ENCODE measurements around the gene ENDOD1. TPM values are rescaled to one million over a fixed set of nuclear protein-coding genes. Genes with fewer than 3 reads are reported as not detected.

The ENDOD1 gene
- total RNA-seq, 1 donor from 2014 or later = 25.7 TPM

GRCh38 chr11:95137299-95137698, 47.7 kb downstream of the ENDOD1 start:
- DNase-seq (ENCODE audit: low spot score in 2 of 2) (no peak), FAIRE-seq (no peak)

GRCh38 chr11:95138448-95138847, 48.8 kb downstream of the ENDOD1 start:
- DNase-seq (ENCODE audit: low spot score in 2 of 2) (no peak), FAIRE-seq (no peak)

- DNase-seq (ENCODE audit: low spot score in 2 of 2) = no peak
- no peak for FAIRE-seq
These were observed 50.9 kb downstream of the ENDOD1 start for GRCh38 chr11:95140397-95141033.

GRCh38 chr11:95142431-95142830, 52.8 kb downstream of the ENDOD1 start:
- DNase-seq (ENCODE audit: low spot score in 2 of 2) = no peak
- no peak for FAIRE-seq

- FAIRE-seq (no peak), DNase-seq (ENCODE audit: low spot score in 2 of 2) (no peak)
These were observed 53.5 kb downstream of the ENDOD1 start for GRCh38 chr11:95143106-95143681.

- DNase-seq (ENCODE audit: low spot score in 2 of 2) (no peak), FAIRE-seq (no peak)
These were observed 54.9 kb downstream of the ENDOD1 start for GRCh38 chr11:95144313-95145235.

GRCh38 chr11:95145430-95146060, 55.9 kb downstream of the ENDOD1 start:
- FAIRE-seq = no peak
- no peak for DNase-seq (ENCODE audit: low spot score in 2 of 2)

GRCh38 chr11:95147364-95147905, 57.8 kb downstream of the ENDOD1 start:
- FAIRE-seq (no peak), DNase-seq (ENCODE audit: low spot score in 2 of 2) (no peak)

GRCh38 chr11:95148406-95148805, 58.8 kb downstream of the ENDOD1 start:
- FAIRE-seq (no peak), DNase-seq (ENCODE audit: low spot score in 2 of 2) (no peak)

- FAIRE-seq (no peak), DNase-seq (ENCODE audit: low spot score in 2 of 2) (no peak)
These were observed 59.3 kb downstream of the ENDOD1 start for GRCh38 chr11:95148938-95149337.

GRCh38 chr11:95149651-95150364, 60.2 kb downstream of the ENDOD1 start:
- FAIRE-seq = no peak
- DNase-seq (ENCODE audit: low spot score in 2 of 2) = peak; percentile 57 to 60

GRCh38 chr11:95150956-95151684, 61.5 kb downstream of the ENDOD1 start:
- no peak for FAIRE-seq

GRCh38 chr11:95152876-95153856, 63.5 kb downstream of the ENDOD1 start:
- FAIRE-seq = no peak

More at GRCh38 chr11:95150956-95151684, 61.5 kb downstream of the ENDOD1 start:
- DNase-seq (ENCODE audit: low spot score in 2 of 2) = peak; percentile 77 to 90

GRCh38 chr11:95153857-95154246, 64.2 kb downstream of the ENDOD1 start:
- DNase-seq (ENCODE audit: low spot score in 2 of 2) (no peak), FAIRE-seq (no peak)

More at GRCh38 chr11:95152876-95153856, 63.5 kb downstream of the ENDOD1 start:
- DNase-seq (ENCODE audit: low spot score in 2 of 2) = no peak

- FAIRE-seq = no peak
These were observed 64.9 kb downstream of the ENDOD1 start for GRCh38 chr11:95154514-95154913.

GRCh38 chr11:95155385-95155784, 65.7 kb downstream of the ENDOD1 start:
- no peak for FAIRE-seq
- no peak for DNase-seq (ENCODE audit: low spot score in 2 of 2)

More at GRCh38 chr11:95154514-95154913, 64.9 kb downstream of the ENDOD1 start:
- DNase-seq (ENCODE audit: low spot score in 2 of 2) = no peak

- FAIRE-seq (no peak), DNase-seq (ENCODE audit: low spot score in 2 of 2) (no peak)
These were observed 66.6 kb downstream of the ENDOD1 start for GRCh38 chr11:95156133-95156721.

All from frontal cortex (tissue), 4 donors.